HG03520 (cell line): Measurements from ENCODE around the gene APOA5.

Experiments
- ATAC-seq: cut with Tn5 transposase; IDR thresholded peaks from one replicate; pipeline ENCODE4 v1.9.1; 2021; ENCODE audit warnings: mild to moderate bottlenecking, moderate library complexity; ENCODE audit not compliant: unreplicated experiment

APOA5 gene

DNA sequence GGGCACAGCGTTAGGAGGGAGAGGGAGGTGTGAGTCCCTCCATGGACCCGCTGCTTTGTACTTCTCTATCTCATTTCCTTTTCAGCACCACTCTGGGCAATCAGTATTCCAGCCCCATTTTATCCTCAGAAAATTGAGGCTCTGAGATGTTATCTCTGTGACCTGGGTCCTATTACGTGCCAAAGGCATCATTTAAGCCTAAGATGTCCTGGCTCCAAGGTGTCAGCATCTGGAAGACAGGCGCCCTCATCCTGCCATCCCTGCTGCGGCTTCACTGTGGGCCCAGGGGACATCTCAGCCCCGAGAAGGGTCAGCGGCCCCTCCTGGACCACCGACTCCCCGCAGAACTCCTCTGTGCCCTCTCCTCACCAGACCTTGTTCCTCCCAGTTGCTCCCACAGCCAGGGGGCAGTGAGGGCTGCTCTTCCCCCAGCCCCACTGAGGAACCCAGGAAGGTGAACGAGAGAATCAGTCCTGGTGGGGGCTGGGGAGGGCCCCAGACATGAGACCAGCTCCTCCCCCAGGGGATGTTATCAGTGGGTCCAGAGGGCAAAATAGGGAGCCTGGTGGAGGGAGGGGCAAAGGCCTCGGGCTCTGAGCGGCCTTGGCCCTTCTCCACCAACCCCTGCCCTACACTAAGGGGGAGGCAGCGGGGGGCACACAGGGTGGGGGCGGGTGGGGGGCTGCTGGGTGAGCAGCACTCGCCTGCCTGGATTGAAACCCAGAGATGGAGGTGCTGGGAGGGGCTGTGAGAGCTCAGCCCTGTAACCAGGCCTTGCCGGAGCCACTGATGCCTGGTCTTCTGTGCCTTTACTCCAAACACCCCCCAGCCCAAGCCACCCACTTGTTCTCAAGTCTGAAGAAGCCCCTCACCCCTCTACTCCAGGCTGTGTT lies 37.2 kb upstream of the APOA5 start:
- ATAC-seq = no peak

DNA sequence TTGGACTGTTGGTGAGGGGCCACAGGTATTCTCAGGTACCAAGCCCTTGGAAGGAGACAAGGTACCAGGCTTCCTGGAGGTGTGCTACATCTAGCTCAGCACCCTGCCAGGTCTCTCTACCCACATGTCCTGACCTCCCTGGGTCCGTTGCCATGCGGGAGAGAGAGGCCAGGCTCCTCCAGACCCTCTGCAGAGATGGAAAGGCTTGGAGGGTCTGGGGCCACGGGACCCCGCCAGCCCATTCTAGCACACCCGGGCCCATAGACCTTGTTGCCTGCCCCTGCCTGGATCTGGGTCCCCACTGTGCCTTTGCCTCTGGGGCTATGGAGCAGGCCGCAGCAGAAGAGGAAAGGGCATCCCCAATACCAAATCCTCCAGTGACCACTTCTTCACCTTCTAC lies 35.8 kb upstream of the APOA5 start:
- ATAC-seq = no peak

GRCh38 chr11:116826751-116827431 lies 35.2 kb upstream of the APOA5 start:
- no peak for ATAC-seq

DNA sequence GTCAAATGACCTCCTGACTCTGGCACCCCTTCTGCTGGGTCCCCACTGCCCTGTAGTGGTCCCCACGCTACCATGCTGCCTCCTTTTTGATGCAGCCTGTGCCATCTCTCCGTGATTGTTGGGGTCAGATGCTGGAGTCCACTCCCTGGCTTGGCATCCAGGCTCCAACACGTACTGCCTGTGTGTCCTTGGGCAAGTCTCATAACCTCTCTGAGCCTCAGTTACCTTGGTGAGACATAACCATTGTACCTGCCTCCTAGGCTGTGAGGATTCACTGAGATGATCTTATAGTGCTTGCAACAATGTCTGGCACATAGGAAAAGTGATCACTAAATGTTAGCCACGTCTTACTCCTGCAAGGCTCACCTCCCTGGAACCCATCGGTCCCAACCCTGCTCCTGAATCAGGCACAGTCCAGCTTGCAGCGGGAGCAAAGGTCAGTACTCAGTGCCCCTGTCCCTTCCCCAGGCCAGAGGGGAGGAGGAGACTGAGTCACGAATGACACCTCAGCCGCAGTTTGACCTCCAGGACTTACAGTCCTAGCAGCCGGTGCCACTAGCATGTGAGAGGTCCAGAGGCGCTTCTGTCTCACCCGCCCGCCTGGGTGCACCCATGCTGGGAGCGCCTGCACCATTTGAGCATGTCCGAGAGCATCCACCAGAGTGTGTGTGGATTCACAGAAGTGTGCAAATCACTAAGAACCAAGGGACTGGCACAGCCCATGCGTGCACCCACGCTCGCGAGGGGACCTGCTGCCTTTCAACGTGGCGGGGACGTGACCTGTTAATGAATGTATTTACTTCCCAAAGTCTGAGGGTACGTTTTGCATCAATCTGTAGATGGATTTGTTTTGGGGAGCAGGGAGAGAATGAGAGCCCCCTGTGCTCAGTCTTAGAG lies 34.4 kb upstream of the APOA5 start:
- ATAC-seq = no peak

DNA sequence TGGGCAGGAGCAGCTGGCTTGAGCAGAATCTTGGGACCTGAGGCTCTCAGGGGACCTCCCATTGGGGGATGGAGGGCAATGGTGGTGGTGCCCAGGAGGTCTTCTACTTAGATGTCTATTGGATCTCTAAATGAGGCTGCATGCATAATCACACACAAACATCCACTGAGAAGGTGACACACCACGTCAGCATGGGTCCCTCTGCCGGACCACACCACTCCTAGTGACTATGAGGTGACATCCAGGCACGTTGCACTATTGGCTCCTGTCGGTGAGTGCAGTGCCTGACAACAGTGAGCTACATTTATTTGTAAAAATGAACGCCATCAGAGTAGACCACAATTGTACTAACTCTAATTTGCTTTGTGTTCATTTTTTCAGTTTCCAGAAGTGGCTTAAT lies 33.8 kb upstream of the APOA5 start:
- ATAC-seq = no peak

DNA sequence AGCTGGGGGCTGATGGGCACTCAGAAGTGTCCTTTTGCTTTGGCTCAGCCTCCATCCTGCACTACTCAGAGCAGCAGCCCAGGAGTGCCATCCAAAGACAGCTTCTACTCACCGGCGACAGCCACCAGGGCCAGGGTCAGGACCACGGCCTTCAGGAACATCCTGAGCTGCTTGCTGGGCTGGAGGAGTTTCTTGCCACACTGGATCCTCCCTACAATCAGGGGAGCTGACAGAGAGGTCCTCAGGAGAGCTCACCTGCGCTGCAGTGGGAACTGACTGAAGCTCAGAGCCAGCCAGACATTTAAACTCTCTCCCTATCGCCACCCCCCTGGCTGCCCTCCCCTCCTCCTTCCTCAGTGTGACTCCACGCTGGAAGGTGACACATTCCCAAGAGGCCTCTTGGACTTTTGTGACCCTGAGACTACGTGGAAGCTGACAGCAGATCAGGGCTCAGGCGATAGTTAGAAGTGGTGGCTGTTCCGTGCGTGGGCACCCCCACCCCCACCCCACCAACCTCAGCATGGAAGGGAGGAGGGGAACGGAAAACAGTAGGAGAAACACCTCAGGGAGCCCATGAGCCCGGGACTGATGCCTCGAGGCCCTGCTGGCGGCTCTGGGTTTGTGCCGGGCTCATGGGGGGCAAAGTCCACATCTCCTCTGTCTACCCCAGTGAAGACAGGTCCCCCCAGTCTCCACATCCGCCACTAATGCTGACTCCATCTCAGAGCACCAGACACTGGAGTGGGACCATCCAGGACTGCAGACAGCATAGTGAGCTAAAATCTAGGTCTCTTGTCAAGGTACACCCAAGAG lies 31.6 kb upstream of the APOA5 start, which contains the start of gene APOA4:
TSS of gene APOA4 (minus strand) at position 274 of the 813 bp plus-strand sequence. CDS start at position 161, 113 bp downstream.
- ATAC-seq = no peak

- ATAC-seq = no peak
These were observed 30.9 kb upstream of the APOA5 start for GRCh38 chr11:116822575-116822974.

- ATAC-seq = no peak
These were observed 29.6 kb upstream of the APOA5 start for GRCh38 chr11:116821050-116821918.

DNA sequence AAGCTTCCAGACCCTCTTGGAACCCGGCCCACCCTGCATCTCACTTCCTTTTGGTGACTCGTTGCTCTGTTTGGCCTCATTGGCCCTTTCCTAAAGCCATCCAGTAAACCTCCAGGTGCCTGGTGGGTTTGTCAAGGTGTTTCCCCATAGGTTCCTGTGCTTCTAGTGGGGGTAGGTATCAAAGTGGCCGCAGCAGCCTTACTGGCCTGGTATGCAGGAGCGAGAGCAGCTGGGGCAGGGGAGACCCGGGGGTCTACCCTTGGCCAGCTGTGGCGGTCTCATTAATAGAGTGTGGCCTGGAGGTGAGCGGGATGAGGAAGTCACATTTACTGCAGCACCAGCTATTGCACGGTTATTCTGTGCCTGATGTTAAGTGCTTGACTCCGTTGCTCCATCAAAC lies 27.4 kb upstream of the APOA5 start:
- ATAC-seq = no peak

GRCh38 chr11:116814502-116814901 lies 22.8 kb upstream of the APOA5 start:
- no peak for ATAC-seq

- no peak for ATAC-seq
These were observed 22.2 kb upstream of the APOA5 start for GRCh38 chr11:116813781-116814471.

GRCh38 chr11:116813170-116813569 lies 21.5 kb upstream of the APOA5 start:
- ATAC-seq = no peak

- no peak for ATAC-seq
These were observed 20.4 kb upstream of the APOA5 start for GRCh38 chr11:116812109-116812508.

GRCh38 chr11:116811194-116811593 lies 19.5 kb upstream of the APOA5 start:
- no peak for ATAC-seq

DNA sequence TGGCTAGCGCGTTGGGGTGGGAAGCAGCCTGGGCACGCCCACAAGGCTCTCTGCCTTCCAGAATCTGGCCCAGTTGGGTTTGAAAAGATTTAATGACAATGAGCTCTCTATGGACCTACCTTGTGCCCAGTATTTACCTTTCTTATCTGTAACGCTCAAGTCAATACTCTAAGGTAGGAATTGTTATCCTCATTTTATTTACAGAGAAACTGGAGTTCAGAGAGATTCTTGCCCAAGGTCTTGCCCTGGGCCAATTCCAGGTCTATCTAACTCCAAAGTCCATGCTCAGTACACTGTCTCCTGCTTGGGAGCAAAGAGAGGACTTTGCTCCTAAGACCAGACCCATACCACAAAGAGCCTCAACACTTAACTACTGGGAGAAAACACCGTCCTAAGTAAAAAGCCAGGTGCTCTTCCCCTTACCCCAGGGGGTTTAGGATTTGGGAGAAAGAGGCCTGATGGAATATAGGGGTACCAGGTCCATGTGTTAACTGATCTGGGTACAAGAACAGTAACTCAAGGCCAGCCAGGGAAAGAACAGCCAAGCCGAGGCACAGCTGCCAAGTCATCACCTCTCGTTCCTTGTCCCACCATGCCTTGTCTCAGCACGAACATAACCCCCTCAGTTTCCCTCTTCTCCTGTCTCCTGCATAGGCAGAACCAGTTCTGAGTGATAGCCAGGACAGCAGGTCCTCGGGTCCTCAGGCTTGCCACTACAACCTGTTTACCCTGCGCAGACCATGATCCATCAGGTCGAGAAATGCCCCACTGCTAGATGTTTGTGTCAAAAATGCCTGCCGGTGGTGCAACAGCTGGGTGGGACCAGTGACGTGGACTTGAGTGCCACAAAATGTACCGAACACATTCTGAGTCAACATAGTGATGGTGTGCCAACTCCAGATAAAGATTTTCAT lies 16.8 kb upstream of the APOA5 start:
- no peak for ATAC-seq

GRCh38 chr11:116807601-116808261 lies 16.1 kb upstream of the APOA5 start:
- no peak for ATAC-seq

GRCh38 chr11:116804001-116804400 lies 12.3 kb upstream of the APOA5 start:
- no peak for ATAC-seq
